ENCODE data around the gene ABCC3. TPM values are rescaled to one million over a fixed set of nuclear protein-coding genes. Genes with fewer than 3 reads are reported as not detected.

The ABCC3 gene
- total and polyA plus RNA-seq, 4 donors = 9.9 to 145 (median 40.3) TPM

DNA sequence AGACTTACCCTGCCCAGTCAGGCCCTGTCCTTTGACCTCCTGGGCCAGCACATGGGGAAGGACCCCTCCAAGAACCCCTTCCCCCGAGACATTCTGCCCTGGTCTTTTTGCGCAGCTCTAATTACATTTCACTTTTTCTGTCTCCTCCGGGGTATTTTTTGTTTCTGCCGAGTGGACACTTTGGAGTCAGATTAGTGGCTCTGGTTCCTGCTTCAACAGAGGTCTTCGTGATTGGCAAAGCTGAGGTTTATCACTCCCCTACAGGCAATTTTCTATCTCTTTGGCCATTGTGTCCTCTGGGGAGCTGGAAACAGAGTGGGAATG lies 49.6 kb downstream of the ABCC3 start:
- intact Hi-C loops (cut with DNase I) = loop anchor here in 1 of 2 donors (5.0 kb wide), 2 partner anchors 52 to 137 kb away; partner anchors contain the start of genes ABCC3 and SPATA20
- Histone ChIP-seq H3K9me3 (ENCODE audit: control insufficient read depth, low read length) (no peaks in the 10 kb centered on the region), H3K4me1 (ENCODE audit: control insufficient read depth in 1 of 2, insufficient read depth in 2 of 2, low read length in 2 of 2) (no peaks in the 10 kb centered on the region), H3K4me3 (ENCODE audit: low read length in 2 of 2) (no peak overlapping the region), H3K36me3 (ENCODE audit: control insufficient read depth in 1 of 2, insufficient read depth in 2 of 2, low read length in 1 of 2) (no peaks in the 10 kb centered on the region), H3K27me3 (ENCODE audit: control insufficient read depth in 1 of 2, insufficient read depth in 2 of 2, low read length in 1 of 2) (no peaks in the 10 kb centered on the region), H3K27ac (ENCODE audit: low read depth in 1 of 2, low read length in 2 of 2) (no peak overlapping the region)
- DNase-seq (no peak), ATAC-seq (ENCODE audit: low FRiP score) (no peak)
- WGBS, 2 donors = 89 to 90% methylated on average over 5 of the region's 5 CpGs

DNA sequence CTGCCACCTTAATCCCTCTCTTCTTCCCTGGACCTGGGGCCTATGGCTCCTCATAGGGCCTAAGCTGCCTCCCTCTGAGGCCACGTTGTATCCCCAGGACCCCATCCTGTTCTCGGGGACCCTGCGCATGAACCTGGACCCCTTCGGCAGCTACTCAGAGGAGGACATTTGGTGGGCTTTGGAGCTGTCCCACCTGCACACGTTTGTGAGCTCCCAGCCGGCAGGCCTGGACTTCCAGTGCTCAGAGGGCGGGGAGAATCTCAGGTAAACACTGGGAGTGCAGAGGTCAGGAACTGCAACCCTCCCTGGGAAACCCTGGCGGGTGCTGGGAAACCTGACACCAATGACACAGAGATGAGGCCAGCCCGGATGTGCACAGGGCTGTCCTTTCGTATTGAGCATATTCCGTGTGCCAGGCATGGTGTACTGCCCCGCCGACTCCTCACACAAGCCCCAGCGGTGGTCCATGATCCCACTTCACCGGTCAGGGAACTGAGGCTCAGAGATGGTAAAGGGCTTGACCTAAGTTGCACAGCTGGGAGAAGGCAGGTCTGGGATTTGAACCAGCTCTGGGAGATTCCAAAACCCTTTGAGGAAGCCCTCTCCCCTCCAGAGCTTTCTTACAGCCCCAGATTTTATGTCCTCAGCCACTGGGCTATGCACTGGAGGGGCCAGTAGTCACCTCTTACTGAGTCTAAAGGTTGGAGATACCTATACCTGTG lies 50.1 kb downstream of the ABCC3 start:
- WGBS, 2 donors = 89% methylated on average over 15 of the region's 15 CpGs
- DNase-seq = peak in 1 of 2 donors; percentile 39
- H3K9me3 ChIP-seq (ENCODE audit: control insufficient read depth, low read length) = no peaks in the 10 kb centered on the region
- no peaks in the 10 kb centered on the region for H3K4me1 ChIP-seq (ENCODE audit: control insufficient read depth in 1 of 2, insufficient read depth in 2 of 2, low read length in 2 of 2)
- H3K36me3 ChIP-seq (ENCODE audit: control insufficient read depth in 1 of 2, insufficient read depth in 2 of 2, low read length in 1 of 2) = no peaks in the 10 kb centered on the region
- intact Hi-C loops (cut with DNase I) = loop anchor here in 1 of 2 donors (5.0 kb wide), 3 partner anchors 52 to 202 kb away; partner anchors contain the start of genes ABCC3 and SPATA20
- ATAC-seq (ENCODE audit: low FRiP score) = no peak
- no peaks in the 10 kb centered on the region for H3K27me3 ChIP-seq (ENCODE audit: control insufficient read depth in 1 of 2, insufficient read depth in 2 of 2, low read length in 1 of 2)
- no peak overlapping the region for H3K4me3 ChIP-seq (ENCODE audit: low read length in 2 of 2)
- no peak overlapping the region for H3K27ac ChIP-seq (ENCODE audit: low read depth in 1 of 2, low read length in 2 of 2)

DNA sequence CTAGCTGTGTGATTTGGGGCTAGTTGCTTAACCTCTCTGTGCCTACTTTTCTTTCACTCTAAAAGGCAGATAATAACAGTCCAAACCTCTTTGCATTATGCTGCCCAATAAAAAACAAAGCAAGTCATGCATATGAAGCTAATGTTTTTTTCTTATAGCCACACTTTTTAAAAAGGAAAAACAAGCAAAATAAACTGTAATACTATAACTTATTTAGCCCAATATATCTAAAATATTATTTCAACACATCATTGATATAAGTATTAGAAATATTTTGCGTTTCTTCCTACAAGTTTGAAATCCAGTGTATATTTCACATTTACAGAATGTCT lies 50.6 kb downstream of the ABCC3 start:
- 91 to 94% methylated on average over 1 of the region's 1 CpG for WGBS, 2 donors
- intact Hi-C loops (cut with DNase I) = loop anchor here in 1 of 2 donors (5.0 kb wide), 1 partner anchor 203 kb away; no protein-coding TSS in a partner anchor
- H3K9me3 ChIP-seq (ENCODE audit: control insufficient read depth, low read length) = no peaks in the 10 kb centered on the region
- H3K27ac ChIP-seq (ENCODE audit: low read depth in 1 of 2, low read length in 2 of 2) = no peak overlapping the region
- H3K4me3 ChIP-seq (ENCODE audit: low read length in 2 of 2) = no peak overlapping the region
- H3K27me3 ChIP-seq (ENCODE audit: control insufficient read depth in 1 of 2, insufficient read depth in 2 of 2, low read length in 1 of 2) = no peaks in the 10 kb centered on the region
- H3K36me3 ChIP-seq (ENCODE audit: control insufficient read depth in 1 of 2, insufficient read depth in 2 of 2, low read length in 1 of 2) = no peaks in the 10 kb centered on the region
- H3K4me1 ChIP-seq (ENCODE audit: control insufficient read depth in 1 of 2, insufficient read depth in 2 of 2, low read length in 2 of 2) = no peaks in the 10 kb centered on the region
- DNase-seq (no peak), ATAC-seq (ENCODE audit: low FRiP score) (no peak)

DNA sequence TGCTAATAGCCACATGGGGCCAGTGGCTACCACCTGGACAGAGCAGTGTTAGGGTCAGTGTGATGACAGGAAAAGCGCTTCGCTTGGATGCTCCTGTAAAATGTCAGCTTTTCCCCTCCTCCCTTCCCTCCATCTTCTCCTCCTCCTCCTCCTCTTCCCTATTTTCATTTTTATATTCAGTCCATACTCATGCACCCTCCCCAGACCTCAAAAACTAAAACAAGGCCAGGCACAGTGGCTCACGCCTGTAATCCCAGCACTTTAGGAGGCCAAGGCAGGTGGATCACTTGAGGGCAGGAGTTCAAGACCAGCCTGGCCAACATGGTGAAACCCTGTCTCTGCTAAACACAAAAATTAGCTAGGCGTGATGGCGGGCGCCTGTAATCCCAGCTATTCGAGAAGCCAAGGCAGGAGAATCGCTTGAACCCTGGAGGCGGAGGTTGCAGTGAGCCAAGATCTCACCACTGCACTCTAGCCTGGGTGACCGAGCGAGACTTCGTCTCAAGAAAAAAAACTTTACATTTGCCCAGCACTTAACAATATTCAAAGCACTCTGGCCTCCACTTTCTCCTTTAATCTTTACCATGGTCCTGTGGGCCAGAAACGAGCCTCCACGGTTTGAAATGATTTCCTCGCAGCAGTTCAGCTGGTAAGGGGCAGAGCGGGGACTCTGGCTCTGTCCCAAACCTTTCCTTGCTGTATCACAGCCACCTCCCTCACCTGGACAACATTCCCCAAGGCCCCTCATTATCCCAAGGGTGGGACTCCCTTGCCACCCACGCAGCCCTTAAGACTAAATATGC lies 51.2 kb downstream of the ABCC3 start:
- intact Hi-C loops (cut with DNase I) = loop anchor here (2.0 to 5.0 kb wide), 2 partner anchors 47 to 204 kb away; no protein-coding TSS in a partner anchor
- H3K4me1 ChIP-seq (ENCODE audit: control insufficient read depth in 1 of 2, insufficient read depth in 2 of 2, low read length in 2 of 2) = no peaks in the 10 kb centered on the region
- no peak for ATAC-seq (ENCODE audit: low FRiP score)
- H3K4me3 ChIP-seq (ENCODE audit: low read length in 2 of 2) = no peak overlapping the region
- no peaks in the 10 kb centered on the region for H3K27me3 ChIP-seq (ENCODE audit: control insufficient read depth in 1 of 2, insufficient read depth in 2 of 2, low read length in 1 of 2)
- H3K27ac ChIP-seq (ENCODE audit: low read depth in 1 of 2, low read length in 2 of 2) = peak overlapping the region; percentile 28 to 77
- no peaks in the 10 kb centered on the region for H3K36me3 ChIP-seq (ENCODE audit: control insufficient read depth in 1 of 2, insufficient read depth in 2 of 2, low read length in 1 of 2)
- peak in 1 of 2 donors; percentile 44 for DNase-seq
- H3K9me3 ChIP-seq (ENCODE audit: control insufficient read depth, low read length) = no peaks in the 10 kb centered on the region
- 66 to 70% methylated on average over 17 of the region's 17 CpGs for WGBS, 2 donors

DNA sequence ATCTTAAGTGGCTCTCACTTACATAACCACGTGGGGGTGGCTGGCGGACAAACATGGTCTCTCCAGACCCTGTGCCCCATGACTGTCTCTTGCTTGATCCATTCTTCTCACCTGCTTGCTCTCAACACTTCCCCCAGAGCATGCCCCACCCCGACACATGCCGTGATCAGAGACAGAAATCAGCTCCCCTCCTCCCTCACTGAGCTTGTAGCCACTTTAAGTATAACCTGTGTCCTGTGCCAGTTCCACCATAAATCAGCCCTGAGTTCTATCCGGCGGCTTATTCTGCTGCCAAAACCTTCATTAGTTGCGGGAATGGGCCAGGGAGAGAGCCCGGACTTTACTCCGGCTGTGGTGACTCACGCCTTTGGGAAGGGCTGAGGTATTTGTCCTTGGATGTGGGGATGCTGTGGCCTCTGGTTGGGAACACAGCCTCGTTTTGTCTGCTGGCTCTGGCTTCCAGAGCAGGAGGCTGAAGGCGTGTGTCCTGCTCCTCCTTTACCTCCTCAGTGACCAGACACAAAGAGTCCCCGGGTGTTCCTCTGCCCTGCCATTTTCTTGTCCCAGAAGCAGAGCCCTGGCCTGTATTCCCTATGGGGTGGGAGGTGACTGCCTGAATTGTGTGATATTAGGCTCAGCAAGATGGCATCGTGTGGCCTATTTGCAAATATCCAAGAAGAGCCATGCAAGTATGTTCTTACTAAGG lies 52.0 kb downstream of the ABCC3 start:
- WGBS, 2 donors = 4 to 9% methylated on average over 14 of the region's 14 CpGs
- Histone ChIP-seq H3K27ac (ENCODE audit: low read depth in 1 of 2, low read length in 2 of 2) (peak overlapping the region; percentile 71 to 94), H3K4me3 (ENCODE audit: low read length in 2 of 2) (no peak overlapping the region), H3K36me3 (ENCODE audit: control insufficient read depth in 1 of 2, insufficient read depth in 2 of 2, low read length in 1 of 2) (no peaks in the 10 kb centered on the region), H3K27me3 (ENCODE audit: control insufficient read depth in 1 of 2, insufficient read depth in 2 of 2, low read length in 1 of 2) (no peaks in the 10 kb centered on the region), H3K4me1 (ENCODE audit: control insufficient read depth in 1 of 2, insufficient read depth in 2 of 2, low read length in 2 of 2) (no peaks in the 10 kb centered on the region), H3K9me3 (ENCODE audit: control insufficient read depth, low read length) (no peaks in the 10 kb centered on the region)
- peak; percentile 88 for ATAC-seq (ENCODE audit: low FRiP score)
- peak; percentile 89 to 92 for DNase-seq
- intact Hi-C loops (cut with DNase I) = loop anchor here (2.0 to 5.0 kb wide), 2 partner anchors 48 to 204 kb away; no protein-coding TSS in a partner anchor

DNA sequence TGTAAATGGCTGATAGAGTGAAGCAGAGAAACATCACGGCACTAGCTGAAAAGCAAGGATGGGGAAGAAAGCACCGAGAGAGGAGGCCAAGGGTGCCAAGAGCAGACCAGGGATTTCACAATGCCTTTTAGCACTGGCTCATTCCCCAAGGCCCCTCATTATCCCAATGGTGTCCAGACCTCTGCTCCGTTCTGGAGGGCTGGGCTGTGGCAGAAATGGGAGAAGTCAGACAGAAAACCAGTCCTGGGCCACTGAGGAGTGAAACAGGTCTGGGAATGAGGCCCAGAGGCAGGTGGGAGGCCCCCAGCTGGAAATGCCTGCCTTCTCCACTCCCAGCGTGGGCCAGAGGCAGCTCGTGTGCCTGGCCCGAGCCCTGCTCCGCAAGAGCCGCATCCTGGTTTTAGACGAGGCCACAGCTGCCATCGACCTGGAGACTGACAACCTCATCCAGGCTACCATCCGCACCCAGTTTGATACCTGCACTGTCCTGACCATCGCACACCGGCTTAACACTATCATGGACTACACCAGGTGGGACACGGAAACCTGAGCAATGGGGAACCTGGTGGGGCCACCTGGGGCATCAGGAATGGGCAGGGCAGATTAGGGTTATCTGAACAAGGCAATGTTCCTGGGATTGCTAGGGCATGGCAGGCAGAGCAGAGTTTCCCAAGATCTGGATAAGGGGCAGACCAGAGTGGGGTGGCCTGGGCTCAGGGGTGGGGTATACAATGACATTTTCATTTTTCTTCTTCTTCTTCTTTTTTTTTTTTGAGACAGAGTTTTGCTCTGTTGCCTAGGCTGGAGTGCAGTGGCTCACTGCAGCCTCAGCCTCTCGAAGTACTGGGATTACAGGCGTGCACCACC lies 52.8 kb downstream of the ABCC3 start:
- DNase-seq (peak in 1 of 2 donors; percentile 49), ATAC-seq (ENCODE audit: low FRiP score) (peak; percentile 53)
- Histone ChIP-seq H3K4me3 (ENCODE audit: low read length in 2 of 2) (no peak overlapping the region), H3K27me3 (ENCODE audit: control insufficient read depth in 1 of 2, insufficient read depth in 2 of 2, low read length in 1 of 2) (no peaks in the 10 kb centered on the region), H3K36me3 (ENCODE audit: control insufficient read depth in 1 of 2, insufficient read depth in 2 of 2, low read length in 1 of 2) (no peaks in the 10 kb centered on the region), H3K27ac (ENCODE audit: low read depth in 1 of 2, low read length in 2 of 2) (peak overlapping the region; percentile 71 to 94), H3K9me3 (ENCODE audit: control insufficient read depth, low read length) (no peaks in the 10 kb centered on the region), H3K4me1 (ENCODE audit: control insufficient read depth in 1 of 2, insufficient read depth in 2 of 2, low read length in 2 of 2) (peaks cover 0 to 4% of the 10 kb centered on the region in 2 donors)
- WGBS, 2 donors = 70 to 72% methylated on average over 16 of the region's 16 CpGs
- intact Hi-C loops (cut with DNase I) = loop anchor here (2.0 to 5.0 kb wide), 2 partner anchors 49 to 205 kb away; no protein-coding TSS in a partner anchor

DNA sequence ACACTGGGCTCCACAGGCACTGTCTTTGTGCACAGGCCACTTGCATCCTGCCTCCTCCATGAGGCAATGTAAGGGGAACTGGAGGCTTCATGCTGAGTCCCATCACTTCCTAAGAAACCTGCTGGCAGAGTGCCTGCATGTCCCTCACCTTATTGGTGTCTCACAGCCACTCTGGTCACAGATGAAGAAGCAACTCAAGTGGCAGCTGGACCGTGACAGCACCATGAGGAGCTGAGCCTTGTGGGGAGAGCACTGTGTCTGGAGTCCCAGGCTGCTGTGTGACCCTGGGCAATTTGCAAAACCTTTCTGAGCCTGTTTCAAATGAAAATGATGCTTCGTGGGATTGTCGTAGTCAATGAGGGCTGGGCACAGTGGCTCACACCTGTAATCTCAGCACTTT lies 53.6 kb downstream of the ABCC3 start:
- ATAC-seq (ENCODE audit: low FRiP score) (no peak), DNase-seq (peak in 1 of 2 donors; percentile 34)
- Histone ChIP-seq H3K36me3 (ENCODE audit: control insufficient read depth in 1 of 2, insufficient read depth in 2 of 2, low read length in 1 of 2) (no peaks in the 10 kb centered on the region), H3K27me3 (ENCODE audit: control insufficient read depth in 1 of 2, insufficient read depth in 2 of 2, low read length in 1 of 2) (no peaks in the 10 kb centered on the region), H3K9me3 (ENCODE audit: control insufficient read depth, low read length) (no peaks in the 10 kb centered on the region), H3K4me3 (ENCODE audit: low read length in 2 of 2) (no peak overlapping the region), H3K27ac (ENCODE audit: low read depth in 1 of 2, low read length in 2 of 2) (peak overlapping the region in 1 of 2 donors; percentile 13), H3K4me1 (ENCODE audit: control insufficient read depth in 1 of 2, insufficient read depth in 2 of 2, low read length in 2 of 2) (peaks cover 0 to 7% of the 10 kb centered on the region in 2 donors)
- 97 to 98% methylated on average over 3 of the region's 3 CpGs for WGBS, 2 donors
- intact Hi-C loops (cut with DNase I) = loop anchor here in 1 of 2 donors (5.0 kb wide), 1 partner anchor 206 kb away; no protein-coding TSS in a partner anchor

All from aorta (tissue), 5 donors.